HEK293 (cell line): ENCODE data around the gene ZBTB20.
"Not testable (repeated sequence)": the region's sequence is repeated elsewhere in the genome, so short reads cannot be mapped to it uniquely, and the experiment has no call there.

Experiments used
- CTCF ChIP-seq: fragments of 450-650 bp; formaldehyde crosslinking; IDR thresholded peaks from 2 replicates; pipeline ENCODE4 v1.5.1; 2016; ENCODE audit warnings: missing biosample characterization, missing genetic modification characterization
- REPIN1 ChIP-seq: fragments of 450-650 bp; formaldehyde crosslinking; IDR thresholded peaks from 2 replicates; pipeline ENCODE4 v1.5.1; 2017; ENCODE audit warnings: missing biosample characterization, missing genetic modification characterization, low read depth
- ZBTB1 ChIP-seq: fragments of 450-650 bp; formaldehyde crosslinking; IDR thresholded peaks from 2 replicates; pipeline ENCODE4 v1.5.1; 2016; ENCODE audit warnings: missing biosample characterization, missing genetic modification characterization
- ZNF132 ChIP-seq: fragments of 450-650 bp; formaldehyde crosslinking; IDR thresholded peaks from 2 replicates; pipeline ENCODE4 v1.5.1; 2017; ENCODE audit warnings: missing biosample characterization, missing genetic modification characterization, borderline replicate concordance
- ZNF133 ChIP-seq: fragments of 450-650 bp; formaldehyde crosslinking; IDR thresholded peaks from 2 replicates; pipeline ENCODE4 v1.5.1; 2016; ENCODE audit warnings: missing biosample characterization, missing genetic modification characterization
- ZNF184 ChIP-seq: fragments of 450-650 bp; IDR thresholded peaks from 2 replicates; pipeline ENCODE4 v1.5.1; 2018; ENCODE audit warnings: missing biosample characterization, mild to moderate bottlenecking, missing genetic modification characterization
- ZNF19 ChIP-seq: fragments of 450-650 bp; formaldehyde crosslinking; IDR thresholded peaks from 2 replicates; pipeline ENCODE4; 2016; ENCODE audit warnings: missing biosample characterization, missing genetic modification characterization, low read depth
- ZNF747 ChIP-seq: fragments of 450-650 bp; formaldehyde crosslinking; IDR thresholded peaks from 2 replicates; pipeline ENCODE4 v1.5.1; 2016; ENCODE audit warnings: missing biosample characterization, missing genetic modification characterization
- TF ChIP-seq, protein P1 (sequence below): fragments of 450-650 bp; formaldehyde crosslinking; IDR thresholded peaks from 2 replicates; pipeline ENCODE4 v1.5.1; 2016; ENCODE audit warnings: missing biosample characterization, missing genetic modification characterization
- TF ChIP-seq, protein P2 (sequence below): fragments of 450-650 bp; formaldehyde crosslinking; IDR thresholded peaks from 2 replicates; pipeline ENCODE4 v1.5.1; 2016; ENCODE audit warnings: missing biosample characterization, missing genetic modification characterization

DNA sequence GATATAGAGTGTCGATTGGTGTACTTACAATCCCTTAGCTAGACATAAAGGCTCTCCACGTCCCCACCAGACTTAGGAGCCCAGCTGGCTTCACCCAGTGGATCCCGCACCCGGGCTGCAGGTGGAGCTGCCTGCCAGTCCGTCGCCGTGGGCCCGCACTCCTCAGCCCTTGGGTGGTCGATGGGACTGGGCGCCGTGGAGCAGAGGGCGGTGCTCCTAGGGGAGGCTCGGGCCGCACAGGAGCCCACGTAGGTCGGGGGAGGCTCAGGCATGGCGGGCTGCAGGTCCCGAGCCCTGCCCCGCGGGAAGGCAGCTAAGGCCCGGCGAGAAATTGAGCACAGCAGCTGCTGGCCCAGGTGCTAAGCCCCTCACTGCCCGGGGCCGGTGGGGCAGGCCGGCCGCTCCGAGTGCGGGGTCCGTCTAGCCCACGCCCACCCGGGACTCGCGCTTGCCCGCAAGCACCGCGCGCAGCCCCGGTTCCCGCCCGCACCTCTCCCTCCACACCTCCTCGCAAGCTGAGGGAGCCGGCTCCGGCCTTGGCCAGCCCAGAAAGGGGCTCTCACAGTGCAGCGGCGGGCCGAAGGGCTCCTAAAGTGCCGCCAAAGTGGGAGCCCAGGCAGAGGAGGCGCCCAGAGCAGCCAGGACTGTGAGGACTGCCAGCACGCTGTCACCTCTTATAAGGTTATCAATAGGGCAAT lies 334.4 kb downstream of the ZBTB20 start:
- TF ChIP-seq ZBTB1 (tag by site-specific recombination); CTCF (tag by site-specific recombination); REPIN1 (tag by site-specific recombination); ZNF747 (tag by site-specific recombination); ZNF184 (tag by site-specific recombination); ZNF132 (tag by site-specific recombination); ZNF19 (tag by site-specific recombination); ZNF133: not testable (repeated sequence)
- TF ChIP-seq, protein P1, sequence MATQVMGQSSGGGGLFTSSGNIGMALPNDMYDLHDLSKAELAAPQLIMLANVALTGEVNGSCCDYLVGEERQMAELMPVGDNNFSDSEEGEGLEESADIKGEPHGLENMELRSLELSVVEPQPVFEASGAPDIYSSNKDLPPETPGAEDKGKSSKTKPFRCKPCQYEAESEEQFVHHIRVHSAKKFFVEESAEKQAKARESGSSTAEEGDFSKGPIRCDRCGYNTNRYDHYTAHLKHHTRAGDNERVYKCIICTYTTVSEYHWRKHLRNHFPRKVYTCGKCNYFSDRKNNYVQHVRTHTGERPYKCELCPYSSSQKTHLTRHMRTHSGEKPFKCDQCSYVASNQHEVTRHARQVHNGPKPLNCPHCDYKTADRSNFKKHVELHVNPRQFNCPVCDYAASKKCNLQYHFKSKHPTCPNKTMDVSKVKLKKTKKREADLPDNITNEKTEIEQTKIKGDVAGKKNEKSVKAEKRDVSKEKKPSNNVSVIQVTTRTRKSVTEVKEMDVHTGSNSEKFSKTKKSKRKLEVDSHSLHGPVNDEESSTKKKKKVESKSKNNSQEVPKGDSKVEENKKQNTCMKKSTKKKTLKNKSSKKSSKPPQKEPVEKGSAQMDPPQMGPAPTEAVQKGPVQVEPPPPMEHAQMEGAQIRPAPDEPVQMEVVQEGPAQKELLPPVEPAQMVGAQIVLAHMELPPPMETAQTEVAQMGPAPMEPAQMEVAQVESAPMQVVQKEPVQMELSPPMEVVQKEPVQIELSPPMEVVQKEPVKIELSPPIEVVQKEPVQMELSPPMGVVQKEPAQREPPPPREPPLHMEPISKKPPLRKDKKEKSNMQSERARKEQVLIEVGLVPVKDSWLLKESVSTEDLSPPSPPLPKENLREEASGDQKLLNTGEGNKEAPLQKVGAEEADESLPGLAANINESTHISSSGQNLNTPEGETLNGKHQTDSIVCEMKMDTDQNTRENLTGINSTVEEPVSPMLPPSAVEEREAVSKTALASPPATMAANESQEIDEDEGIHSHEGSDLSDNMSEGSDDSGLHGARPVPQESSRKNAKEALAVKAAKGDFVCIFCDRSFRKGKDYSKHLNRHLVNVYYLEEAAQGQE (tag by site-specific recombination) = not testable (repeated sequence)
- TF ChIP-seq, protein P2, sequence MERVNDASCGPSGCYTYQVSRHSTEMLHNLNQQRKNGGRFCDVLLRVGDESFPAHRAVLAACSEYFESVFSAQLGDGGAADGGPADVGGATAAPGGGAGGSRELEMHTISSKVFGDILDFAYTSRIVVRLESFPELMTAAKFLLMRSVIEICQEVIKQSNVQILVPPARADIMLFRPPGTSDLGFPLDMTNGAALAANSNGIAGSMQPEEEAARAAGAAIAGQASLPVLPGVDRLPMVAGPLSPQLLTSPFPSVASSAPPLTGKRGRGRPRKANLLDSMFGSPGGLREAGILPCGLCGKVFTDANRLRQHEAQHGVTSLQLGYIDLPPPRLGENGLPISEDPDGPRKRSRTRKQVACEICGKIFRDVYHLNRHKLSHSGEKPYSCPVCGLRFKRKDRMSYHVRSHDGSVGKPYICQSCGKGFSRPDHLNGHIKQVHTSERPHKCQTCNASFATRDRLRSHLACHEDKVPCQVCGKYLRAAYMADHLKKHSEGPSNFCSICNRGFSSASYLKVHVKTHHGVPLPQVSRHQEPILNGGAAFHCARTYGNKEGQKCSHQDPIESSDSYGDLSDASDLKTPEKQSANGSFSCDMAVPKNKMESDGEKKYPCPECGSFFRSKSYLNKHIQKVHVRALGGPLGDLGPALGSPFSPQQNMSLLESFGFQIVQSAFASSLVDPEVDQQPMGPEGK = not testable (repeated sequence)
